Liver (tissue), 3 donors: ENCODE measurements around the gene CPA1.

Experiments used
- CTCF ChIP-seq: fragments of 150-350 bp; IDR thresholded peaks from 2 replicates; pipeline ENCODE4 v1.5.1; 2017; ENCODE audit warnings: improper control_type of control experiment, low read depth, low read length; ENCODE audit not compliant: missing input control
- EGR1 ChIP-seq, 2 donors: IDR thresholded peaks; 2 replicates each; pipeline ENCODE4 v1.6.1; 2016 to 2018; ENCODE audit warnings: antibody characterized with exemption in 2 of 2, low read depth in 2 of 2
- HNF4G ChIP-seq: IDR thresholded peaks from 2 replicates; pipeline ENCODE4 v1.6.1; 2016; ENCODE audit warnings: antibody characterized with exemption
- MAX ChIP-seq: IDR thresholded peaks from 2 replicates; pipeline ENCODE4 v1.6.1; 2016; ENCODE audit warnings: antibody characterized with exemption
- TF ChIP-seq, protein P1 (sequence below): IDR thresholded peaks from 2 replicates; pipeline ENCODE4 v1.6.1; 2016; ENCODE audit warnings: antibody characterized with exemption, mild to moderate bottlenecking
- donor health status: healthy.
- donor health status: healthy.

GRCh38 chr7:130369831-130370550, 10.3 kb upstream of the CPA1 start:
- TF ChIP-seq CTCF (no peak), EGR1 (IDR thresholded peaks at IDR 0.05; ENCODE audit: low read depth in 2 of 2) (no peak), MAX (no peak), HNF4G (no peak)
- TF ChIP-seq, protein P1, sequence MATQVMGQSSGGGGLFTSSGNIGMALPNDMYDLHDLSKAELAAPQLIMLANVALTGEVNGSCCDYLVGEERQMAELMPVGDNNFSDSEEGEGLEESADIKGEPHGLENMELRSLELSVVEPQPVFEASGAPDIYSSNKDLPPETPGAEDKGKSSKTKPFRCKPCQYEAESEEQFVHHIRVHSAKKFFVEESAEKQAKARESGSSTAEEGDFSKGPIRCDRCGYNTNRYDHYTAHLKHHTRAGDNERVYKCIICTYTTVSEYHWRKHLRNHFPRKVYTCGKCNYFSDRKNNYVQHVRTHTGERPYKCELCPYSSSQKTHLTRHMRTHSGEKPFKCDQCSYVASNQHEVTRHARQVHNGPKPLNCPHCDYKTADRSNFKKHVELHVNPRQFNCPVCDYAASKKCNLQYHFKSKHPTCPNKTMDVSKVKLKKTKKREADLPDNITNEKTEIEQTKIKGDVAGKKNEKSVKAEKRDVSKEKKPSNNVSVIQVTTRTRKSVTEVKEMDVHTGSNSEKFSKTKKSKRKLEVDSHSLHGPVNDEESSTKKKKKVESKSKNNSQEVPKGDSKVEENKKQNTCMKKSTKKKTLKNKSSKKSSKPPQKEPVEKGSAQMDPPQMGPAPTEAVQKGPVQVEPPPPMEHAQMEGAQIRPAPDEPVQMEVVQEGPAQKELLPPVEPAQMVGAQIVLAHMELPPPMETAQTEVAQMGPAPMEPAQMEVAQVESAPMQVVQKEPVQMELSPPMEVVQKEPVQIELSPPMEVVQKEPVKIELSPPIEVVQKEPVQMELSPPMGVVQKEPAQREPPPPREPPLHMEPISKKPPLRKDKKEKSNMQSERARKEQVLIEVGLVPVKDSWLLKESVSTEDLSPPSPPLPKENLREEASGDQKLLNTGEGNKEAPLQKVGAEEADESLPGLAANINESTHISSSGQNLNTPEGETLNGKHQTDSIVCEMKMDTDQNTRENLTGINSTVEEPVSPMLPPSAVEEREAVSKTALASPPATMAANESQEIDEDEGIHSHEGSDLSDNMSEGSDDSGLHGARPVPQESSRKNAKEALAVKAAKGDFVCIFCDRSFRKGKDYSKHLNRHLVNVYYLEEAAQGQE, result no peak
